Measurements from ENCODE around the gene RNF215. TPM values are rescaled to one million over a fixed set of nuclear protein-coding genes. Genes with fewer than 3 reads are reported as not detected.
A peak's percentile ranks its signal among the peaks of the same experiment; 100 is the strongest.

Gene RNF215
- total and polyA plus RNA-seq, 3 donors from 2014 or later: 18.2 to 24.6 (median 20.9) TPM

DNA sequence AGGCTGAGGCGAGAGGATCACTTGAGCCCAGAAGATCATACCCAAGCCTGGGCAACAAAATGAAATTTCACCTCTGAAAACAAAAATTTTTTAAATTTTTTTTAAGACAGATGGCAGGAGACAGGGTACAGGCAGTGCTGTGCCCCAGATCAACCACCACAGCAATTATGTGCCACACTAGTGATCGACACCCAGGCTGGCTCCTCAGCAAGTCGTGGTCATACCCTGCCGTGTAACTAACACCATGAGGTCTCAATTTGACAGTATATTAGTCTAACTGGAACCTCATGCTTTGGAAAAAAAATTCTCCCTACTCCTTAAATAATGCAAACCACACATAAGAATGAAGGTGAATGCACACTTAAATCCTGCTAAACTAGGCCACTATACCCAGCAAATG is 38.8 kb downstream of the RNF215 start:
- no peak overlapping the region for H3K4me3 ChIP-seq
- 94 to 97% methylated on average over 4 of the region's 4 CpGs for WGBS, 2 donors
- intact Hi-C loops (cut with DNase I; ENCODE audit: low total_unique reads): no loop called here
- H3K9me3 ChIP-seq: no peaks in the 10 kb centered on the region
- TF ChIP-seq POLR2A (IDR thresholded peaks at IDR 0.05): no peak
- TF ChIP-seq, protein P1, sequence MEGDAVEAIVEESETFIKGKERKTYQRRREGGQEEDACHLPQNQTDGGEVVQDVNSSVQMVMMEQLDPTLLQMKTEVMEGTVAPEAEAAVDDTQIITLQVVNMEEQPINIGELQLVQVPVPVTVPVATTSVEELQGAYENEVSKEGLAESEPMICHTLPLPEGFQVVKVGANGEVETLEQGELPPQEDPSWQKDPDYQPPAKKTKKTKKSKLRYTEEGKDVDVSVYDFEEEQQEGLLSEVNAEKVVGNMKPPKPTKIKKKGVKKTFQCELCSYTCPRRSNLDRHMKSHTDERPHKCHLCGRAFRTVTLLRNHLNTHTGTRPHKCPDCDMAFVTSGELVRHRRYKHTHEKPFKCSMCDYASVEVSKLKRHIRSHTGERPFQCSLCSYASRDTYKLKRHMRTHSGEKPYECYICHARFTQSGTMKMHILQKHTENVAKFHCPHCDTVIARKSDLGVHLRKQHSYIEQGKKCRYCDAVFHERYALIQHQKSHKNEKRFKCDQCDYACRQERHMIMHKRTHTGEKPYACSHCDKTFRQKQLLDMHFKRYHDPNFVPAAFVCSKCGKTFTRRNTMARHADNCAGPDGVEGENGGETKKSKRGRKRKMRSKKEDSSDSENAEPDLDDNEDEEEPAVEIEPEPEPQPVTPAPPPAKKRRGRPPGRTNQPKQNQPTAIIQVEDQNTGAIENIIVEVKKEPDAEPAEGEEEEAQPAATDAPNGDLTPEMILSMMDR (IDR thresholded peaks at IDR 0.05): no peak
- H3K4me1 ChIP-seq: no peaks in the 10 kb centered on the region
- no peaks in the 10 kb centered on the region for H3K27me3 ChIP-seq
- H3K36me3 ChIP-seq (ENCODE audit: low read depth, missing control alignments): no peaks in the 10 kb centered on the region
- H3K27ac ChIP-seq: no peak overlapping the region
- no peak for DNase-seq

DNA sequence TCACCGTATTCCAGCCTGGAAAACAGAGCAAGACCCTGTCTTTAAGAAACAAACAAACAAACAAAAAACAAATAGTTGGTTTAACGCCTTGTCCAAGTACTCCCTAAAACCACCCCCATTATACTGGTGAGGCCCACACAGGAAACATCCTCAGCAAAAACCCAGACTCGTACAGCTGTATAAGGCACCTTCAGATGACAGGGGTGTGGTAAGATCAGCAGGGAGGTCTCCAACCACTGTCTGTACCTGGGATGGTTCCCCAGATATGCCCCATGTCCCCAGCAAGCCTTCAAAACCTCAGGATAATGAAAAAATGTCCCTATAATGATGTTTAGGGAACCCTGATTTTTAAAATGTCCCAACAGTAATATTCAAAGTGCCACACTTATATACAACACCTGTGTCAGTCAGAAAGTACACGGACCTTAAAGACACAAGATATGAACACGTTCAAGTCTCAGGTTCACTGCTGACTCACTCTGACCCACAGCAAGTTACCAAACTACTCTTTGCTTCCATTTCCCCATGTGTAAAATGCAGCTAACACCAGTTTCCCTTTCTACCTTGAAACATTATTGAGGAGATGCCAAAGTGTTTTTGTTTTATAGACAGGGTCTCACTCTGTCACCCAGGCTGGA is 39.8 kb downstream of the RNF215 start:
- no peak for DNase-seq
- intact Hi-C loops (cut with DNase I; ENCODE audit: low total_unique reads): no loop called here
- TF ChIP-seq POLR2A (IDR thresholded peaks at IDR 0.05): no peak
- TF ChIP-seq, protein P1 (IDR thresholded peaks at IDR 0.05): no peak
- Histone ChIP-seq H3K27me3 (no peaks in the 10 kb centered on the region), H3K9me3 (no peaks in the 10 kb centered on the region), H3K4me3 (no peak overlapping the region), H3K4me1 (no peaks in the 10 kb centered on the region), H3K36me3 (ENCODE audit: low read depth, missing control alignments) (no peaks in the 10 kb centered on the region), H3K27ac (no peak overlapping the region)
- WGBS, 2 donors: 70 to 85% methylated on average over 5 of the region's 5 CpGs

DNA sequence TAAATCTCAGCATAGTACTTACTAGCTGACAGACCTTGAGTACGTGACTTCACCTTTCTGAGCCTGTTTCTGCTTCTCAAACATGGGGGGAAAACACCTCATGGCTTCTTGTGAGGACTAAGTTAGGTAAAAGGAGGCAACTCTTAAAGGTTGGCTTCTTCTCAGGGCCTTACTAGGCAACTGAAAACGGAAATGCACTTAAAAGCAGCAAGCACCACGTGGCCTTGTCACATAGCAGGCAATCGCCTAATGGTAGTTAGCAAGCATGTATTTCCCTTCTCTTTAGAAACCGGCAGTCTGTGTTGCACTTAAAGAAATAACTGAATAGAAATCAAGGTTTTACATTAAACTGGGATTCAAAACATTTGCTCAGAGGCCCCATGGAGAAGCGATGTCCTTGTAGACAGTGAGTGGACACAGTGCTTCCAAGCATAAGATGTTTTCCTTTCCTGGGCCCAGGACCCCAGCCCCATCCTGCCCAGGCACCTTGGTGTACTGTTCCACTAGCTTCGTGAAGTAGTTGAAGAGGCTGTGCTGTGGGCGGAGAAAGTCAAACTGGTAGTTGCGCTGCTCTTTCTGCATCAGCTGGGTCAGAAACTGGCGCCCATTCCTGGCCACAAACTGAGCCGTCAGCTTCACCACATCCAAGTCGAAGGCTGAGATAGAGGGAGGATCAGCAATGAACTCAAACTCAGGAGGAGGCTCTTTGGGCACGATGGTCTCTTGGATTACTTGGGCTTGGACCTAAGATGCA is 42.6 kb downstream of the RNF215 start:
- peaks cover 18% of the 10 kb centered on the region for H3K4me1 ChIP-seq
- no peaks in the 10 kb centered on the region for H3K36me3 ChIP-seq (ENCODE audit: low read depth, missing control alignments)
- DNase-seq: no peak
- no peak overlapping the region for H3K4me3 ChIP-seq
- H3K27me3 ChIP-seq: no peaks in the 10 kb centered on the region
- TF ChIP-seq, protein P1 (IDR thresholded peaks at IDR 0.05): no peak
- no peak for TF ChIP-seq POLR2A (IDR thresholded peaks at IDR 0.05)
- intact Hi-C loops (cut with DNase I; ENCODE audit: low total_unique reads): no loop called here
- 82 to 91% methylated on average over 9 to 13 of the region's 13 CpGs for WGBS, 2 donors
- H3K9me3 ChIP-seq: no peaks in the 10 kb centered on the region
- H3K27ac ChIP-seq: no peak overlapping the region

DNA sequence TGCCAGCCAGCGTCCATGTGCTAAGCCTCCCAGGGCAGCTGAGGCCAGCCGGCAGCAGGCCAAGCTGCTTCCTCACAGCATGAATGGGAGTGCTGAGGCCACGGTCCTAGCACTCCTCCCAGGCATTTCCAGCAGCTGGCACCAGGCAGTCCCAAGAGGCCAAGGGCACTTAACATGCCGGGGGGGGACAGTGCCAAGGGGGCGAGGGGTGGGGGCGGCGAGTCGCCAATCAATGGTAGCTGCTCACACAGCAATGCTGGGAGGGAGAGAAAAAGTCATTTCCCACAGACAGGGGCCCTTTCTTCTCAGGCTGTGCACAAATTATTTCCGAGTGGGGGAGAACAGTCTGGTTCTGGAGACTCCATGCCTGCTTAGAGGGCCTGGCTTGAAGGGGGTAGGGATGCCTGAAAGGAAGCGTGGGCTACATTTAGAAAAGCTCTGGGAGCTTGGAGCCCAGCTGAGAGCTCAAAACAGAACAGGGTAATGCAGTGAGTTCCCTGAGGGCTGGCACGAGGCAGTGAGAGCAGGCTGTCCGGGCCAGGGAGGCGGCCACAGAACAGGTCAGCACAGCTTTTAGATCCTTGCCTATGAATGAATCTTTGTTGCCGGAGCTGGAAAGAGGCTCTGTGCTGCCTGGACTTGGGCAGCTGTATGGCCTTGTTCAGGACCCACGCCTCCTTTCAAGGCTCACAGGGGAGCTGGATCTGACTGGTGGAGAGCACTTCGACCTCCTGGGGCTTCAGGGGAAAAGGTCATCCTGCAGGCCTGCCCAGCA is 46.1 kb downstream of the RNF215 start:
- Histone ChIP-seq H3K36me3 (ENCODE audit: low read depth, missing control alignments) (no peaks in the 10 kb centered on the region), H3K27ac (peak overlapping the region; percentile 3 to 59), H3K27me3 (no peaks in the 10 kb centered on the region), H3K9me3 (no peaks in the 10 kb centered on the region), H3K4me1 (peaks cover 18% of the 10 kb centered on the region), H3K4me3 (no peak overlapping the region)
- intact Hi-C loops (cut with DNase I; ENCODE audit: low total_unique reads): no loop called here
- WGBS, 2 donors: 53 to 69% methylated on average over 13 to 16 of the region's 16 CpGs
- DNase-seq: peak; percentile 78
- TF ChIP-seq POLR2A (IDR thresholded peaks at IDR 0.05): no peak
- TF ChIP-seq, protein P1 (IDR thresholded peaks at IDR 0.05): no peak
